ENCODE data around the gene TTC1.
"Not testable (repeated sequence)": the region's sequence is repeated elsewhere in the genome, so short reads cannot be mapped to it uniquely, and the experiment has no call there.

The TTC1 gene, protein sequence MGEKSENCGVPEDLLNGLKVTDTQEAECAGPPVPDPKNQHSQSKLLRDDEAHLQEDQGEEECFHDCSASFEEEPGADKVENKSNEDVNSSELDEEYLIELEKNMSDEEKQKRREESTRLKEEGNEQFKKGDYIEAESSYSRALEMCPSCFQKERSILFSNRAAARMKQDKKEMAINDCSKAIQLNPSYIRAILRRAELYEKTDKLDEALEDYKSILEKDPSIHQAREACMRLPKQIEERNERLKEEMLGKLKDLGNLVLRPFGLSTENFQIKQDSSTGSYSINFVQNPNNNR

GRCh38 chr5:160008877-160009590 lies at the start of gene TTC1:
TTC1 (plus strand) TSS chr5:160009139; CDS start chr5:160010529, 1,390 bp downstream.
- DNase-seq (ENCODE audit: extremely low read depth in 1 of 2, low read depth in 1 of 2), result peak; percentile 84 to 96

GRCh38 chr5:159961176-159962160 lies 47.5 kb upstream of the TTC1 start:
- no peak for DNase-seq (ENCODE audit: extremely low read depth in 1 of 2, low read depth in 1 of 2)

DNA sequence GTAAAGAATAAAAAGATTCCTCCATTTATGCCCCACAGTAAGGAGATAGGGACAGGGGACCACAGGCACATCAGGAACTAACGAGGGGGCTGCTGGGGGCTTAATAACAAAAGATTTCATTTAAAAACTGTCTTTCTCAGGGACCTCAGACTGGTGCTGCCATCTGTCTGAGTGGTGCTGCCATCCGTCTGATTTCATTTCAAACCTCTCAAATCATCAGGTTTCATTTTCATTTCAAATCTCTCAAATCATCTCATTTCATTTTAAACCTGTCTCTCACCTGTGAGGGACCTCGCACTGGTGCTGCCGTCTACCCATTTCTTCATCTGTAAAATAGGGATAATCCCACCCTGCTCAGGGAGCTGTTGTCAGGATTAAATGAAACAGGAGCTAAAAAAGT lies 46.7 kb upstream of the TTC1 start:
- DNase-seq (ENCODE audit: extremely low read depth in 1 of 2, low read depth in 1 of 2), result no peak

DNA sequence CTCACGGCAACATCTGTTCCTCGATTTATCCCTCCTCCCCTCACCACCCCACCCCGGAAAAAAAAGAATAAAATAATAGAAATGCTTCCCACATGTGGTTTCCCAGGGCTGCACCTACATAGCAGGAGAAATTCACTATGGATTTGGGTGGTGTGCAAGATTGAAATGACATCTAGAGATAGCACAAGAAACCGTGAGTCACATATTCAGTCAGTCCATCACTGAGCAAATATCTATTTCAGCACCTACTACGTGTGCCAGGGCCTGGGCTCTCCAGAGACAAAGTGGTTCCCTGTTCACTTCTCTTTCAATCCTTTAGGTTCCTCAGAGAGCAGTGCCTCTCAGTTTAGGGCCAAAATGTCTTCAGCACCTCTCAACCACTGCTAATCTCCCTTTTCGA lies 45.0 kb upstream of the TTC1 start:
- DNase-seq (ENCODE audit: extremely low read depth in 1 of 2, low read depth in 1 of 2), result no peak

DNA sequence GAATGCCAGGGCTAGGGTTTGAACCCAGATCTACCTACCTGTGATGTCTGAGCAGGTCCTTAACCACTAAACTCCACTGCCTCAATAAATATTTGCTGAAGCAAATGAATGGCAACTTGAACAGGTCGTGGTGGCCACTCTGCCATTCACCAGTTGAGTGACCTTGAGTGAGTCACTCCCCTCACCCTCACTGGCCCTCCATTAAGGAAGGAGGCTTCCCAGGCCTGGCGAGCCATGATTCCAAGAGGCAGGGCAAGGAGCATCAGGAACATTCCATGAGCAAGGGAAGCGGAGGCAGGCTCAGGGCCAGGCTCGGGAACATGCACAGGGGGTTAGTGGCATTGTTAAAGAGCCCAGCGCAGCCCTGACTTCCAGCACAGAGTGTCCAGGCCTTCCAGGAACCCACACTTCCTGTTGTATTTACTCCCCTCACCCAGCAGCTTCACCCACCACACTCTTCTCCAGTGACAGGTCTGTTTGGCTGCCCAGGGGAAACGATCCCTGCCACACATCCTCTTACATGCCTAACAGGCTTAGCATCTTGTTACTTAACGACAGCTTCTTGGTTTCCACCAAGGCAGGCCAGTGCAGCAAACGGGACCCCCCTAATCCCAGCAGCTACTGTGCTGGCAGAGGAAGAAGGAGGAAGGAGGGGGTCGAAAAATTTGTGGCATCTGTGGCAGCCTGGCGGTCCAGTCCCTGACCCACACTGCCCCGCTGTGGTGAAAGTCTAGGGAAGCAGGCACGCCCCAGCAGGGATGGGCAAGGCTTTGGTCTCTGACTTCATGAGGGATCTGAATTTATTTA lies 43.7 kb upstream of the TTC1 start:
- no peak for DNase-seq (ENCODE audit: extremely low read depth in 1 of 2, low read depth in 1 of 2)

DNA sequence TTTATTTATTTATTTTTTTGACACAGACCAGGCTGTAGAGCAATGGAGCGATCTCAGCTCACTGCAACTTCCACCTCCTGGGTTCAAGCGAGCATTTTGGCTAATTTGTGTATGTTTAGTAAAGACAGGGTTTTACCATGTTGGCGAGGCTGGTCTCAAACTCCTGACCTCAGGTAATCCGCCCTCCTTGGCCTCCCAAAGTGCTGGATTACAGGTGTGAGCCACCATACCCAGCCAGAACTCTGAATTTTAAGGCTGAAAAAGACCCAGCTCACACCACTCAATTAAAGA lies 43.2 kb upstream of the TTC1 start:
- DNase-seq (ENCODE audit: extremely low read depth in 1 of 2, low read depth in 1 of 2), result not testable (repeated sequence)

DNA sequence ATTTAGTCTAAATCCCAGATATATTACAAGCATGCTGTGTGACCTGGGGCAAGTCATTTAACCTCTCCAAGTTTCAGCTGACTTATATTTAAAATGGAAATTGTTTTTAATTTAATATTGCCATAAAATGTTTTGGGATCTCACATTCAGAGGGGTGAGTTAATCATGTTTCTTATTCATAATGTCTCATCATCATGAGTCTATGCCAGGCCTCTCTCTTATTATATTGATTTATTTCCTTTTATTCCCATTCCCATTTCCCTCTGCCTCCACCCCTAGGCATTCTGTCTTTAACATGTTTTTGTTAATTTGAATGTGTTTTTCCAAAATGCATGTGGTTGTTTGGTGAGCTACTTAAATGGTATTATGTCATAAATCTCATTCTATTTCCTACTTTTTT lies 39.0 kb upstream of the TTC1 start:
- DNase-seq (ENCODE audit: extremely low read depth in 1 of 2, low read depth in 1 of 2), result no peak

DNA sequence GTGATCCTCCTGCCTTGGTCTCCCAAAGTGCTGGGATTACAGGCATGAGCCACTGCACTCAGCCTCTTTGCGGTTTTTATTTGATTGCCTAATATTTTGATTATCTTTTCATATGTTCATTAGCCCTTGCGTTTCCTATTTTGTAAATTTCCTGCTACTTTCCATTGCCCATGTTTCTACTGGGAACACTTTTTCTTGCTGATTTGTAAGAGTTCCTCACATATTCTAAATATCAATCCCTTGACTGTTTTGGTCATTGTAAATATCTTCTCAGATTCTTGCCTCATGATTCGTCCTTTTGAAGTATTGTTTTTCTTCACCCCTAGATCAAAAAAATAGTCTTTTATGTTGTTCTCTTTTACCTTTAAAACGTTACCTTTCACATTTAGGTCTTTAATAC lies 37.9 kb upstream of the TTC1 start:
- no peak for DNase-seq (ENCODE audit: extremely low read depth in 1 of 2, low read depth in 1 of 2)

DNA sequence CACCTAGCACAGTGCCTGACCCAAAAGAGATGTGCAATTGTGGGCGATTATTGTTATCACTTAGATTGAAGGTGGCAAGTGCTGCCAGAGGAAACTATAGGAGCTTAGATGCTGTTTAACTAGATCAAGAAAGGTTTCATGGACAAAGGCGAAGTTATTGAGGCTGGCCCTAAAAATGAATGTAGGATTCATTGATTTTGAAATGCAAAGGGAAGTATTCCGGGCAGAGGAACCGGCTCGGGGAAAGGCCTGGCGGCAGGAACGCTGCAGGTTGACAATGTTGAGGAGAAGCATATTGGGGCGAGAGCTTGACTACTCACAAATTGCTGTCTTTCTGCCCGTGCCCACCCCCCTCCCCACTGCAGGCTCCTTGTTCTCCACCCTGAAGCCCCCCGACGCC lies 37.4 kb upstream of the TTC1 start:
- no peak for DNase-seq (ENCODE audit: extremely low read depth in 1 of 2, low read depth in 1 of 2)

DNA sequence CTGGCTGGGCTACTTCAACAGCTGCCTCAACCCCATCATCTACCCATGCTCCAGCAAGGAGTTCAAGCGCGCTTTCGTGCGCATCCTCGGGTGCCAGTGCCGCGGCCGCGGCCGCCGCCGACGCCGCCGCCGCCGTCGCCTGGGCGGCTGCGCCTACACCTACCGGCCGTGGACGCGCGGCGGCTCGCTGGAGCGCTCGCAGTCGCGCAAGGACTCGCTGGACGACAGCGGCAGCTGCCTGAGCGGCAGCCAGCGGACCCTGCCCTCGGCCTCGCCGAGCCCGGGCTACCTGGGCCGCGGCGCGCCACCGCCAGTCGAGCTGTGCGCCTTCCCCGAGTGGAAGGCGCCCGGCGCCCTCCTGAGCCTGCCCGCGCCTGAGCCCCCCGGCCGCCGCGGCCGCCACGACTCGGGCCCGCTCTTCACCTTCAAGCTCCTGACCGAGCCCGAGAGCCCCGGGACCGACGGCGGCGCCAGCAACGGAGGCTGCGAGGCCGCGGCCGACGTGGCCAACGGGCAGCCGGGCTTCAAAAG lies 36.9 kb upstream of the TTC1 start:
- DNase-seq (ENCODE audit: extremely low read depth in 1 of 2, low read depth in 1 of 2), result no peak

DNA sequence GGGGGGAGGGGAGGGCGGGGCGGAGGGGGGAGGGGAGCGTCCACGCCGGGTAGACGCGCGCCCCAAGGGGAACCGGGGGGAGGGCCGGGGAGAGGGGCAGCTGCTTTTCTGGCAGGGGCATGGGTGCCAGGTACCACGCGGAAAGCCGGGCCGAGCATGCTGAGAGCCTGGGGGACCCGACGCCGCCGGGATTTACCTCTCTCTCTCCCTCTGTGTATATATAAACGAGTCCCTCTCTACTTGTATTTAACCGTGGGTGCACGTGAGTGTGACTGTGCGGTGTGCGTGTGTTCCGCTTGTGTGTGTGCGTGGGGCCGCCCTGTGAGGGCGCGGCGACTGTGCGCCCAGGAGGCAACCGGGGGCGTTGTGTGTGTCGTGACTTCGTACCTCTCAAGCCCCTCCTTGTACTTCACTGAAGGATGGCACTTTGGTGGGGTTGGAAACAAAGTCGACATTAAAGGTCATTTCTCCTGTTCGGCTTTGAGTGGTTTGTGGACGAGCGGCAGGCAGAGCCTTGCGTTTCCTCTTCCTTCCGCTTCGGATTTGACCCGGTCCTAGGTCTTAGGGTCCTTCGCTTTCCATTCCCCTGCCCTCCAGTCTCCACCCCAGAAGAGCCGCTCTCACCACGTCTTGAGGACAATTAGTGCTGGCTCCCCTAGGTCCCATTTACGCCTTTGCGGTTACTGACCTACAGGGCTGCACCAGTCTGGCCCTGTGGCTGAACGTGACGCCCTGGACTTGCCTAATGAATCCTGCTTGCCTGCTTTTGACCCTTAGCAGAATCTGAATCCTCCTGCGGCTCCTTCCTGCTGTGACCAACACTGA lies 36.2 kb upstream of the TTC1 start:
- no peak for DNase-seq (ENCODE audit: extremely low read depth in 1 of 2, low read depth in 1 of 2)

- no peak for DNase-seq (ENCODE audit: extremely low read depth in 1 of 2, low read depth in 1 of 2)
Observed at GRCh38 chr5:159975462-159976019, 33.4 kb upstream of the TTC1 start.

DNA sequence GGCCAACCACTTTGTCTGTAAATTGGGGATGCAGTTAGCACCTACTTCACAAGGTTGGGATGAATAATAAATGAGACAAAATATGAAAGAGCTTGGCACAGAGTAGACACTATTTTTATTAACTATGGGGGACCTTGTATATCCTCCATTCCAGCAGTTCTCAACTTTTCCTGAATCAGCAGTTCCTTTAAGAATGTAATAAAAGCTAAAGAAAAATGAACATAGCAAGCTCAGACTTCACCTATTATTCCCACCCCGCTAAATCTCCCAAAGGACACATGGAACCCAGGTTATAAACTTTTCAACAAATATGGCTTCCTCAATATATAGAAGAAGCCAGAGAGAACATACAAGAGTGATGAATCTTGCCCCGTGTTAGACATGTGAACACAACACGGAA lies 32.0 kb upstream of the TTC1 start:
- DNase-seq (ENCODE audit: extremely low read depth in 1 of 2, low read depth in 1 of 2), result no peak

- DNase-seq (ENCODE audit: extremely low read depth in 1 of 2, low read depth in 1 of 2), result no peak
Observed at GRCh38 chr5:159978358-159978757, 30.6 kb upstream of the TTC1 start.

- DNase-seq (ENCODE audit: extremely low read depth in 1 of 2, low read depth in 1 of 2), result no peak
Observed at GRCh38 chr5:159982421-159983173, 26.3 kb upstream of the TTC1 start.

- DNase-seq (ENCODE audit: extremely low read depth in 1 of 2, low read depth in 1 of 2), result peak; percentile 28 to 51
Observed at GRCh38 chr5:159987031-159987674, 21.8 kb upstream of the TTC1 start.

DNA sequence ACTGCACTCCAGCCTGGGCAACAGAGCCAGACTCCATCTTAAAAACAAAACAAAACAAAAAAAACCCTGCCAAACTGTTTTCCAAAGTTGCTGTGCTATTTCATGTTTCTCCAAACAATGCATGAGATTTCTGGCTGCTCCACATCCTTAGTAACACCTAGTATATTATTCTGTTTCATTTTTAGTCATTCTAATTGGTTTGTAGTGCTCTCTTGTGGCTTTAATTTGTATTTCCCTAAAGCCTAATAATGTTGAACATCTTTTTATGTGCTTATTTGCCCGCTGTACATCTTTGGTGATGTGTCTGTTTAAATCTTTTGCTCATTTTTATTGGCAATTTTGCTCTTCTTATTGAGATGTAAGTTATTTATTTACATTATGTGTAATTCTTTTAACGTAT lies 18.4 kb upstream of the TTC1 start:
- DNase-seq (ENCODE audit: extremely low read depth in 1 of 2, low read depth in 1 of 2), result no peak

DNA sequence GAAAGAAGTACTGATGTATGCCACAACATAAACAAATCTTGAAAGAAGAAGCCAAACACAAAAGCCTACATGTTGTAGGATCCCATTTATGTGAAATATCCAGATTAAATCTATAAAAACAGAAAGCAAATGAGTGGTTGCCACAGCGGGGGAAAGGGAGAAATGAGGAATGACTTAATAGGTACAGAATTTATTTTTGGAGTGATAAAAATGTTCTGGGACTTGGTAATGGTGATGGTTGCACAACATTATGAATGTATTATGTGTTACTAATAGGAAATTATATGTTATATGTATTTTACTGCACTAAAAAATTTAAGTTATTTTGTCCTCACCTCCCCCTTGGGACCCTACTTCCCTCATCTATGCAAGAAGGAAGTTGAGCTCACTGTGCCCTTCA lies 16.4 kb upstream of the TTC1 start:
- no peak for DNase-seq (ENCODE audit: extremely low read depth in 1 of 2, low read depth in 1 of 2)
